HEK293 (cell line): ENCODE results near the gene ECD.
A peak's percentile ranks its signal among the peaks of the same experiment; 100 is the strongest.
"Not testable (repeated sequence)": the region's sequence is repeated elsewhere in the genome, so short reads cannot be mapped to it uniquely, and the experiment has no call there.

ENCODE experiments used
- CTCF ChIA-PET: fragments of 350-600 bp; formaldehyde crosslinking; extraction: SDS; loops from one replicate; lab custom pipeline; 2021; ENCODE audit warnings: antibody characterized with exemption; lab: Yijun Ruan, JAX
- POLR2A ChIA-PET: fragments of 300-600 bp; formaldehyde crosslinking; extraction: SDS; loops from one replicate; lab custom pipeline; 2020; ENCODE audit warnings: antibody characterized with exemption, inconsistent platforms; lab: Yijun Ruan, JAX
- H3K27ac ChIP-seq: fragments of 200-500 bp; sonication (Bioruptor generic); 2 replicates; pipeline ENCODE4 v1.5.1; 2014; ENCODE audit warnings: low read depth, low read length, control low read depth, inconsistent platforms; ENCODE audit errors: extremely low read depth
- H3K36me3 ChIP-seq, 2 experiments: fragments of 200-500 bp in 1 of 2; sonication (Bioruptor generic) in 1 of 2; 1 replicate in 1 of 2; 2 replicates in 1 of 2; pipeline ENCODE4 v1.5.1; 2014 to 2017; ENCODE audit warnings: inconsistent platforms in 2 of 2, low read length in 2 of 2; ENCODE audit not compliant: control insufficient read depth in 2 of 2, insufficient read depth in 1 of 2
- H3K4me1 ChIP-seq: fragments of 200-500 bp; sonication (Bioruptor generic); 2 replicates; pipeline ENCODE4 v1.5.1; 2014; ENCODE audit warnings: mild to moderate bottlenecking, low read length, inconsistent platforms; ENCODE audit not compliant: control insufficient read depth, insufficient read depth
- H3K4me3 ChIP-seq: 2 replicates; pipeline ENCODE4 v1.5.1; 2011; ENCODE audit warnings: low read depth, mild to moderate bottlenecking, control low read depth, low read length, moderate library complexity
- H3K9me3 ChIP-seq: fragments of 200-500 bp; sonication (Bioruptor generic); 2 replicates; pipeline ENCODE4 v1.5.1; 2014; ENCODE audit warnings: low read depth, low read length, inconsistent platforms; ENCODE audit not compliant: control insufficient read depth, insufficient read depth
- BCL11B ChIP-seq: fragments of 450-650 bp; formaldehyde crosslinking; IDR thresholded peaks from 2 replicates; pipeline ENCODE4 v1.5.1; 2016; ENCODE audit warnings: low read depth, missing biosample characterization, missing genetic modification characterization
- EGR2 ChIP-seq: fragments of 450-650 bp; formaldehyde crosslinking; IDR thresholded peaks from 2 replicates; pipeline ENCODE4 v1.5.1; 2016; ENCODE audit warnings: low read depth, missing biosample characterization, missing genetic modification characterization
- HOXC10 ChIP-seq: sonication (generic); formaldehyde crosslinking; IDR thresholded peaks from 2 replicates; pipeline ENCODE4 v1.8.1; 2023; ENCODE audit warnings: mild to moderate bottlenecking, missing genetic modification reagents
- KLF1 ChIP-seq: fragments of 450-650 bp; formaldehyde crosslinking; IDR thresholded peaks from 2 replicates; pipeline ENCODE4 v1.5.1; 2016; ENCODE audit warnings: missing biosample characterization, missing genetic modification characterization
- KLF16 ChIP-seq: fragments of 450-650 bp; formaldehyde crosslinking; IDR thresholded peaks from 2 replicates; pipeline ENCODE4 v1.5.1; 2017; ENCODE audit warnings: missing biosample characterization, missing genetic modification characterization
- RBAK ChIP-seq: fragments of 450-650 bp; formaldehyde crosslinking; IDR thresholded peaks from 2 replicates; pipeline ENCODE4 v1.5.1; 2016; ENCODE audit warnings: missing biosample characterization, missing genetic modification characterization
- SCRT1 ChIP-seq: fragments of 450-650 bp; formaldehyde crosslinking; IDR thresholded peaks from 2 replicates; pipeline ENCODE4 v1.5.1; 2016; ENCODE audit warnings: missing biosample characterization, missing genetic modification characterization, borderline replicate concordance
- SCRT2 ChIP-seq: fragments of 450-650 bp; formaldehyde crosslinking; IDR thresholded peaks from 2 replicates; pipeline ENCODE4 v1.5.1; 2016; ENCODE audit warnings: missing biosample characterization, missing genetic modification characterization
- TCF7L2 ChIP-seq: IDR thresholded peaks from 2 replicates; pipeline ENCODE4 v1.6.1; 2011; ENCODE audit warnings: low read depth, mild to moderate bottlenecking, inconsistent platforms, low read length, moderate library complexity, borderline replicate concordance
- TRIM28 ChIP-seq: IDR thresholded peaks from 2 replicates; pipeline ENCODE4 v1.6.1; 2011; ENCODE audit warnings: low read length, control low read depth, borderline replicate concordance
- ZBTB1 ChIP-seq: fragments of 450-650 bp; formaldehyde crosslinking; IDR thresholded peaks from 2 replicates; pipeline ENCODE4 v1.5.1; 2016; ENCODE audit warnings: missing biosample characterization, missing genetic modification characterization
- ZBTB8A ChIP-seq: fragments of 450-650 bp; formaldehyde crosslinking; IDR thresholded peaks from 2 replicates; pipeline ENCODE4 v1.5.1; 2016; ENCODE audit warnings: missing biosample characterization, missing genetic modification characterization
- ZNF114 ChIP-seq: fragments of 450-650 bp; formaldehyde crosslinking; IDR thresholded peaks from 2 replicates; pipeline ENCODE4 v1.5.0; 2017; ENCODE audit warnings: missing biosample characterization, missing genetic modification characterization
- ZNF138 ChIP-seq: fragments of 450-650 bp; formaldehyde crosslinking; IDR thresholded peaks from 2 replicates; pipeline ENCODE4 v1.5.1; 2016; ENCODE audit warnings: missing biosample characterization, missing genetic modification characterization, borderline replicate concordance
- ZNF146 ChIP-seq: fragments of 450-650 bp; formaldehyde crosslinking; IDR thresholded peaks from 2 replicates; pipeline ENCODE4 v1.5.1; 2016; ENCODE audit warnings: missing biosample characterization, missing genetic modification characterization
- ZNF184 ChIP-seq: fragments of 450-650 bp; IDR thresholded peaks from 2 replicates; pipeline ENCODE4 v1.5.1; 2018; ENCODE audit warnings: missing biosample characterization, mild to moderate bottlenecking, missing genetic modification characterization
- ZNF341 ChIP-seq: fragments of 450-650 bp; formaldehyde crosslinking; IDR thresholded peaks from 2 replicates; pipeline ENCODE4; 2016; ENCODE audit warnings: low read depth, missing biosample characterization, missing genetic modification characterization
- ZNF37A ChIP-seq: fragments of 450-650 bp; IDR thresholded peaks from 2 replicates; pipeline ENCODE4 v1.5.1; 2018; ENCODE audit warnings: missing biosample characterization, missing genetic modification characterization
- ZNF404 ChIP-seq: fragments of 450-650 bp; formaldehyde crosslinking; IDR thresholded peaks from 2 replicates; pipeline ENCODE4 v1.5.1; 2017; ENCODE audit warnings: missing biosample characterization, missing genetic modification characterization
- ZNF514 ChIP-seq: fragments of 450-650 bp; formaldehyde crosslinking; IDR thresholded peaks from 2 replicates; pipeline ENCODE4 v1.5.1; 2016; ENCODE audit warnings: missing biosample characterization, missing genetic modification characterization
- ZNF548 ChIP-seq: fragments of 450-650 bp; formaldehyde crosslinking; IDR thresholded peaks from 2 replicates; pipeline ENCODE4 v1.5.1; 2016; ENCODE audit warnings: missing biosample characterization, missing genetic modification characterization
- ZNF626 ChIP-seq: fragments of 450-650 bp; sonication (Bioruptor Pico); formaldehyde crosslinking; IDR thresholded peaks from 2 replicates; pipeline ENCODE4 v1.5.1; 2018; ENCODE audit warnings: missing biosample characterization, missing genetic modification characterization, inconsistent platforms
- ZXDB ChIP-seq: fragments of 450-650 bp; formaldehyde crosslinking; IDR thresholded peaks from 2 replicates; pipeline ENCODE4 v1.5.1; 2016; ENCODE audit warnings: missing biosample characterization, missing genetic modification characterization
- TF ChIP-seq, protein P1 (sequence below): fragments of 450-650 bp; formaldehyde crosslinking; IDR thresholded peaks from 2 replicates; pipeline ENCODE4 v1.5.1; 2016; ENCODE audit warnings: missing biosample characterization, missing genetic modification characterization
- TF ChIP-seq, protein P2 (sequence below): IDR thresholded peaks from 2 replicates; pipeline ENCODE4 v1.6.1; 2011; ENCODE audit warnings: mild to moderate bottlenecking, low read depth, low read length, borderline replicate concordance
- TF ChIP-seq, protein P3 (sequence below): fragments of 450-650 bp; formaldehyde crosslinking; IDR thresholded peaks from 2 replicates; pipeline ENCODE4 v1.5.1; 2016; ENCODE audit warnings: missing biosample characterization, missing genetic modification characterization
- TF ChIP-seq, protein P4 (sequence below): fragments of 450-650 bp; formaldehyde crosslinking; IDR thresholded peaks from 2 replicates; pipeline ENCODE4 v1.5.1; 2017; ENCODE audit warnings: missing biosample characterization, missing genetic modification characterization

The ECD gene

DNA sequence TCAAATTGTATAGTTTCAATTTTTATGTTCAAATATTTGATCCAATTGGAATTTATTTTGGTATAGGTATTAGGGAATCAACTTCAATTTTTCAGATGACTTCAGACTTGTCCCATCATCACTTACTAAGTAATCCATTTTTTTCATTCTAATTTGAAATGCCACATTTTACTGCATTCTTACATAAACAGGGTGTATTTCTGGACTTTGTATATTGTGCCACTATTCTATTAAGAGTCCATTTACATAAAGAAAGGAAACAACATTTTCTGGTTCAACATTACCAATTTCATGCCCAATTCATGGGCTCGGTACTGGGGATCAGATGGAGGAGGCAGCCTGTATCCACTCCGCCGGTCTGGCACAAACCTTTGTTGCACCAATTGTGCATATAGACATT is 15.8 kb downstream of the ECD start:
- ChIA-PET POLR2A (no interaction called here), CTCF (interaction anchor here (1.1 kb wide), 1 partner anchor 16 kb away, joined by 3 read pairs; no protein-coding TSS in a partner anchor)
- TF ChIP-seq, protein P1, sequence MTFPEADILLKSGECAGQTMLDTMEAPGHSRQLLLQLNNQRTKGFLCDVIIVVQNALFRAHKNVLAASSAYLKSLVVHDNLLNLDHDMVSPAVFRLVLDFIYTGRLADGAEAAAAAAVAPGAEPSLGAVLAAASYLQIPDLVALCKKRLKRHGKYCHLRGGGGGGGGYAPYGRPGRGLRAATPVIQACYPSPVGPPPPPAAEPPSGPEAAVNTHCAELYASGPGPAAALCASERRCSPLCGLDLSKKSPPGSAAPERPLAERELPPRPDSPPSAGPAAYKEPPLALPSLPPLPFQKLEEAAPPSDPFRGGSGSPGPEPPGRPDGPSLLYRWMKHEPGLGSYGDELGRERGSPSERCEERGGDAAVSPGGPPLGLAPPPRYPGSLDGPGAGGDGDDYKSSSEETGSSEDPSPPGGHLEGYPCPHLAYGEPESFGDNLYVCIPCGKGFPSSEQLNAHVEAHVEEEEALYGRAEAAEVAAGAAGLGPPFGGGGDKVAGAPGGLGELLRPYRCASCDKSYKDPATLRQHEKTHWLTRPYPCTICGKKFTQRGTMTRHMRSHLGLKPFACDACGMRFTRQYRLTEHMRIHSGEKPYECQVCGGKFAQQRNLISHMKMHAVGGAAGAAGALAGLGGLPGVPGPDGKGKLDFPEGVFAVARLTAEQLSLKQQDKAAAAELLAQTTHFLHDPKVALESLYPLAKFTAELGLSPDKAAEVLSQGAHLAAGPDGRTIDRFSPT (tag by site-specific recombination) = no peak
- TF ChIP-seq ZBTB8A (tag by site-specific recombination) (no peak), ZNF184 (tag by site-specific recombination) (no peak), ZNF514 (tag by site-specific recombination) (no peak)
- TF ChIP-seq, protein P2, sequence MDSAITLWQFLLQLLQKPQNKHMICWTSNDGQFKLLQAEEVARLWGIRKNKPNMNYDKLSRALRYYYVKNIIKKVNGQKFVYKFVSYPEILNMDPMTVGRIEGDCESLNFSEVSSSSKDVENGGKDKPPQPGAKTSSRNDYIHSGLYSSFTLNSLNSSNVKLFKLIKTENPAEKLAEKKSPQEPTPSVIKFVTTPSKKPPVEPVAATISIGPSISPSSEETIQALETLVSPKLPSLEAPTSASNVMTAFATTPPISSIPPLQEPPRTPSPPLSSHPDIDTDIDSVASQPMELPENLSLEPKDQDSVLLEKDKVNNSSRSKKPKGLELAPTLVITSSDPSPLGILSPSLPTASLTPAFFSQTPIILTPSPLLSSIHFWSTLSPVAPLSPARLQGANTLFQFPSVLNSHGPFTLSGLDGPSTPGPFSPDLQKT = no peak
- H3K4me3 ChIP-seq = no peak overlapping the region
- no peaks in the 10 kb centered on the region for H3K9me3 ChIP-seq
- H3K4me1 ChIP-seq = no peaks in the 10 kb centered on the region
- H3K27ac ChIP-seq = no peak overlapping the region
- peaks cover 66 to 73% of the 10 kb centered on the region in 2 experiments for H3K36me3 ChIP-seq

DNA sequence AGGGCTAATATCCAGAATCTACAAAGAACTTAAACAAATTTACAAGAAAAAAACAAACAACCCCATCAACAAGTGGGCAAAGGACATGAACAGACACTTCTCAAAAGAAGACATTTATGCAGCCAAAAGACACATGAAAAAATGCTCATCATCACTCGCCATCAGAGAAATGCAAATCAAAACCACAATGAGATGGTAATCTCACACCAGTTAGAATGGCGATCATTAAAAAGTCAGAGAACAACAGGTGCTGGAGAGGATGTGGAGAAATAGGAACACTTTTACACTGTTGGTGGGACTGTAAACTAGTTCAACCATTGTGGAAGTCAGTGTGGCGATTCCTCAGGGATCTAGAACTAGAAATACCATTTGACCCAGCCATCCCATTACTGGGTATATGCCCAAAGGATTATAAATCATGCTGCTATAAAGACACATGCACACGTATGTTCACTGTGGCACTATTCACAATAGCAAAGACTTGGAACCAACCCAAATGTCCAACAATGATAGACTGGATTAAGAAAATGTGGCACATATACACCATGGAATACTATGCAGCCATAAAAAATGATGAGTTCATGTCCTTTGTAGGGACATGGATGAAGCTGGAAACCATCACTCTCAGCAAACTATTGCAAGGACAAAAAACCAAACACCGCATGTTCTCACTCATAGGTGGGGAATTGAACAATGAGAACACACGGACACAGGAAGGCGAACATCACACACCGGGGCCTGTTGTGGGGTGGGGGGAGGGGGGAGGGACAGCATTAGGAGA is 17.0 kb downstream of the ECD start:
- H3K9me3 ChIP-seq, H3K4me1 ChIP-seq, H3K4me3 ChIP-seq, H3K27ac ChIP-seq, POLR2A ChIA-PET, CTCF ChIA-PET: not testable (repeated sequence)
- peak; percentile 65; the same call in 1 of the 2 replicates for TF ChIP-seq ZNF184 (tag by site-specific recombination)
- peak; percentile 89 for TF ChIP-seq SCRT2 (tag by site-specific recombination)
- peak; percentile 85 for TF ChIP-seq SCRT1
- peak; percentile 97 for TF ChIP-seq ZNF146
- H3K36me3 ChIP-seq = peaks cover 67 to 72% of the 10 kb centered on the region in 2 experiments

DNA sequence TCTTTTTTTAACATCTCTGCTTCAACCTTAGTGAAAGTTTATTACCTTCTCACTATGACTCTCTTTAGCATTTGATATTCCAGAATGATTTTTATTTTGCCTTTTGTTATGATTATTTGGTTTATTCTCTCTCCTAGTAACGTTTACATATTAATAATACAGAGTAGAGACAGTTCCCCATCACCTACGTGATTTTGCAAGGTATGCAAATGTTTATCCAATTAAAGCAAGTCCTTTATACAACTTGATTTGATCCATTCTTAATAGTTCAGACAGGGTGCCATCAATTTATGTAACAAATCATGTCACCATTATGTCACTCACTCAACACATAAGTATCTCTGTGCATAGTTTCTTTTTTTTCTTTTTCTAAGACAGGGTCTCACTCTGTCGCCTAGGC is 26.2 kb downstream of the ECD start:
- Histone ChIP-seq H3K4me3 (no peak overlapping the region), H3K27ac (no peak overlapping the region), H3K9me3 (no peaks in the 10 kb centered on the region), H3K36me3 (peaks cover 73 to 84% of the 10 kb centered on the region in 2 experiments), H3K4me1 (no peaks in the 10 kb centered on the region)
- CTCF ChIA-PET = no interaction called here
- POLR2A ChIA-PET = interaction anchor here (1.1 kb wide), 1 partner anchor 45 kb away, joined by 4 read pairs; the partner anchor contains the start of gene P4HA1
- TF ChIP-seq, protein P3, sequence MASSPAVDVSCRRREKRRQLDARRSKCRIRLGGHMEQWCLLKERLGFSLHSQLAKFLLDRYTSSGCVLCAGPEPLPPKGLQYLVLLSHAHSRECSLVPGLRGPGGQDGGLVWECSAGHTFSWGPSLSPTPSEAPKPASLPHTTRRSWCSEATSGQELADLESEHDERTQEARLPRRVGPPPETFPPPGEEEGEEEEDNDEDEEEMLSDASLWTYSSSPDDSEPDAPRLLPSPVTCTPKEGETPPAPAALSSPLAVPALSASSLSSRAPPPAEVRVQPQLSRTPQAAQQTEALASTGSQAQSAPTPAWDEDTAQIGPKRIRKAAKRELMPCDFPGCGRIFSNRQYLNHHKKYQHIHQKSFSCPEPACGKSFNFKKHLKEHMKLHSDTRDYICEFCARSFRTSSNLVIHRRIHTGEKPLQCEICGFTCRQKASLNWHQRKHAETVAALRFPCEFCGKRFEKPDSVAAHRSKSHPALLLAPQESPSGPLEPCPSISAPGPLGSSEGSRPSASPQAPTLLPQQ (tag by site-specific recombination) = no peak
- TF ChIP-seq ZNF138 (tag by site-specific recombination) (no peak), ZNF404 (tag by site-specific recombination) (no peak), ZXDB (tag by site-specific recombination) (no peak), ZNF548 (tag by site-specific recombination) (no peak), ZNF37A (no peak), KLF1 (no peak), RBAK (tag by site-specific recombination) (no peak), ZNF341 (tag by site-specific recombination) (no peak), ZNF626 (tag by site-specific recombination) (no peak), EGR2 (tag by site-specific recombination) (no peak), ZNF114 (no peak), BCL11B (tag by site-specific recombination) (no peak), TRIM28 (no peak), KLF16 (tag by site-specific recombination) (no peak), HOXC10 (CRISPR knock-in tag) (no peak), TCF7L2 (no peak), ZBTB1 (tag by site-specific recombination) (no peak)
- TF ChIP-seq, protein P4, sequence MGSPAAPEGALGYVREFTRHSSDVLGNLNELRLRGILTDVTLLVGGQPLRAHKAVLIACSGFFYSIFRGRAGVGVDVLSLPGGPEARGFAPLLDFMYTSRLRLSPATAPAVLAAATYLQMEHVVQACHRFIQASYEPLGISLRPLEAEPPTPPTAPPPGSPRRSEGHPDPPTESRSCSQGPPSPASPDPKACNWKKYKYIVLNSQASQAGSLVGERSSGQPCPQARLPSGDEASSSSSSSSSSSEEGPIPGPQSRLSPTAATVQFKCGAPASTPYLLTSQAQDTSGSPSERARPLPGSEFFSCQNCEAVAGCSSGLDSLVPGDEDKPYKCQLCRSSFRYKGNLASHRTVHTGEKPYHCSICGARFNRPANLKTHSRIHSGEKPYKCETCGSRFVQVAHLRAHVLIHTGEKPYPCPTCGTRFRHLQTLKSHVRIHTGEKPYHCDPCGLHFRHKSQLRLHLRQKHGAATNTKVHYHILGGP (tag by site-specific recombination) = no peak
